HepG2 (cell line): ENCODE measurements around the gene PEPD.
A peak's percentile ranks its signal among the peaks of the same experiment; 100 is the strongest.

Experiments used
- CEBPB ChIP-seq: IDR thresholded peaks from 2 replicates; pipeline ENCODE4 v1.6.1; 2011; ENCODE audit warnings: low read depth, low read length, improper control_type of control experiment, borderline replicate concordance
- CHCHD3 ChIP-seq: sonication (generic); formaldehyde crosslinking; IDR thresholded peaks from 2 replicates; pipeline ENCODE4 v1.8.0; 2022; ENCODE audit warnings: mild to moderate bottlenecking, missing genetic modification reagents, moderate library complexity
- CTCF ChIP-seq: sonication (generic); formaldehyde crosslinking; IDR thresholded peaks from 2 replicates; pipeline ENCODE4 v1.5.0; 2020; ENCODE audit warnings: mild to moderate bottlenecking, missing genetic modification reagents, moderate library complexity
- PAX8 ChIP-seq: sonication (generic); formaldehyde crosslinking; IDR thresholded peaks from 2 replicates; pipeline ENCODE4 v1.8.0; 2022; ENCODE audit warnings: mild to moderate bottlenecking, missing genetic modification reagents, borderline replicate concordance
- PHF21A ChIP-seq: sonication (generic); formaldehyde crosslinking; IDR thresholded peaks from 2 replicates; pipeline ENCODE4 v1.5.0; 2020; ENCODE audit warnings: mild to moderate bottlenecking, missing genetic modification reagents
- SNAPC2 ChIP-seq: sonication (generic); formaldehyde crosslinking; IDR thresholded peaks from 2 replicates; pipeline ENCODE4 v1.8.1; 2022; ENCODE audit warnings: mild to moderate bottlenecking, missing genetic modification reagents
- ZNF160 ChIP-seq: sonication (generic); formaldehyde crosslinking; IDR thresholded peaks from 2 replicates; pipeline ENCODE4 v1.8.0; 2022; ENCODE audit warnings: mild to moderate bottlenecking, inconsistent platforms, missing genetic modification reagents
- ZNF34 ChIP-seq: sonication (generic); formaldehyde crosslinking; IDR thresholded peaks from 2 replicates; pipeline ENCODE4 v1.4.0; 2020; ENCODE audit warnings: mild to moderate bottlenecking, missing genetic modification reagents, borderline replicate concordance
- ZNF501 ChIP-seq: sonication (generic); formaldehyde crosslinking; IDR thresholded peaks from 2 replicates; pipeline ENCODE4 v1.5.1; 2020; ENCODE audit warnings: mild to moderate bottlenecking, moderate library complexity, missing genetic modification reagents

GRCh38 chr19:33346665-33347064, 174.9 kb downstream of the PEPD start:
- no peak for TF ChIP-seq PAX8 (CRISPR knock-in tag)
- TF ChIP-seq ZNF160 = no peak
- no peak for TF ChIP-seq SNAPC2 (CRISPR knock-in tag)
- no peak for TF ChIP-seq PHF21A
- TF ChIP-seq ZNF34 (CRISPR knock-in tag) = no peak
- peak; percentile 45 for TF ChIP-seq CEBPB
- no peak for TF ChIP-seq ZNF501
- no peak for TF ChIP-seq CHCHD3 (CRISPR knock-in tag)
- TF ChIP-seq CTCF (CRISPR knock-in tag) = no peak
